IMR-90 (cell line): Measurements from ENCODE around the gene ZNF346. TPM values are rescaled to one million over a fixed set of nuclear protein-coding genes. Genes with fewer than 3 reads are reported as not detected.

ENCODE experiments used
- ATAC-seq: fragments of 200-7000 bp; cut with Tn5 transposase; 2 replicates; pipeline ENCODE4 v1.9.1; 2020; ENCODE audit warnings: low read depth, mild to moderate bottlenecking, moderate library complexity
- BruUV-seq: library from RNA; stranded (reverse); fragments of 400-500 nt; replicated peaks from 2 replicates; lab custom pipeline; 2021; lab: Mats Ljungman, UMichigan
- CTCF ChIA-PET: fragments of 300-600 bp; formaldehyde crosslinking; extraction: SDS; loops from one replicate; lab custom pipeline; 2021; ENCODE audit warnings: antibody characterized with exemption; lab: Yijun Ruan, JAX
- POLR2A ChIA-PET: fragments of 300-600 bp; sonication (Branson Sonifier 250); formaldehyde crosslinking; loops from one replicate; lab custom pipeline; 2022; ENCODE audit warnings: antibody characterized with exemption; ENCODE audit not compliant: unreplicated experiment; lab: Charles Lee
- DNase-seq: peaks from one replicate; pipeline ENCODE4 v3.0.0; 2013
- H2AFZ ChIP-seq: replicated peaks from 2 replicates; pipeline ENCODE3; 2013; ENCODE audit warnings: low read length, mild to moderate bottlenecking; ENCODE audit not compliant: poor library complexity
- H2AK5ac ChIP-seq: 2 replicates; pipeline ENCODE4 v1.6.1; 2013; ENCODE audit warnings: low read depth, low read length, inconsistent platforms
- H2AK9ac ChIP-seq: replicated peaks from 2 replicates; pipeline ENCODE3; 2013; ENCODE audit warnings: mild to moderate bottlenecking, low read depth, low read length, moderate library complexity; ENCODE audit not compliant: poor library complexity
- H2BK120ac ChIP-seq: 2 replicates; pipeline ENCODE4 v1.6.1; 2013; ENCODE audit warnings: low read depth, low read length, inconsistent platforms
- H2BK15ac ChIP-seq: 3 replicates; pipeline ENCODE4 v1.6.1; 2013; ENCODE audit warnings: low read depth, low read length, inconsistent platforms
- H2BK20ac ChIP-seq: 2 replicates; pipeline ENCODE4 v1.6.1; 2013; ENCODE audit warnings: low read depth, mild to moderate bottlenecking, inconsistent platforms, low read length, moderate library complexity
- H2BK5ac ChIP-seq: 2 replicates; pipeline ENCODE4 v1.6.1; 2013; ENCODE audit warnings: mild to moderate bottlenecking, low read depth, low read length, inconsistent platforms; ENCODE audit not compliant: poor library complexity, severe bottlenecking
- H3K14ac ChIP-seq: replicated peaks from 2 replicates; pipeline ENCODE4 v1.6.1; 2013; ENCODE audit warnings: low read depth, low read length, inconsistent platforms
- H3K18ac ChIP-seq: 2 replicates; pipeline ENCODE4 v1.6.1; 2013; ENCODE audit warnings: low read depth, low read length, control low read depth
- H3K23ac ChIP-seq: 2 replicates; pipeline ENCODE4 v1.6.1; 2013; ENCODE audit warnings: low read depth, low read length, inconsistent platforms
- H3K27ac ChIP-seq: 2 replicates; pipeline ENCODE4 v1.5.1; 2013; ENCODE audit warnings: mild to moderate bottlenecking, control low read depth, low read length; ENCODE audit not compliant: insufficient read depth
- H3K27me3 ChIP-seq: 2 replicates; pipeline ENCODE4 v1.6.1; 2013; ENCODE audit warnings: low read length; ENCODE audit not compliant: control insufficient read depth, insufficient read depth
- H3K36me3 ChIP-seq: 2 replicates; pipeline ENCODE4 v1.6.1; 2013; ENCODE audit warnings: low read length, mixed read lengths; ENCODE audit not compliant: control insufficient read depth, insufficient read depth
- H3K4ac ChIP-seq: 2 replicates; pipeline ENCODE4 v1.6.1; 2013; ENCODE audit warnings: low read depth, low read length, inconsistent platforms
- H3K4me1 ChIP-seq: 2 replicates; pipeline ENCODE4 v1.6.1; 2013; ENCODE audit warnings: low read length, mixed read lengths; ENCODE audit not compliant: control insufficient read depth, insufficient read depth
- H3K4me2 ChIP-seq: 2 replicates; pipeline ENCODE4 v1.6.1; 2013; ENCODE audit warnings: low read depth, mild to moderate bottlenecking, control low read depth, low read length, moderate library complexity
- H3K4me3 ChIP-seq: 2 replicates; pipeline ENCODE4 v1.5.1; 2013; ENCODE audit warnings: low read depth, mild to moderate bottlenecking, control low read depth, low read length, moderate library complexity; ENCODE audit not compliant: insufficient read depth
- H3K56ac ChIP-seq: 2 replicates; pipeline ENCODE4 v1.6.1; 2013; ENCODE audit warnings: low read length, inconsistent platforms; ENCODE audit not compliant: insufficient read depth; ENCODE audit errors: extremely low read depth
- H3K79me1 ChIP-seq, 2 experiments: 2 replicates each; pipeline ENCODE4 v1.6.1; 2013; ENCODE audit warnings: low read length in 2 of 2, inconsistent platforms in 1 of 2, low read depth in 1 of 2
- H3K9ac ChIP-seq: 2 replicates; pipeline ENCODE4 v1.6.1; 2013; ENCODE audit warnings: low read depth, low read length, control low read depth
- H3K9me1 ChIP-seq: 2 replicates; pipeline ENCODE4 v1.6.1; 2013; ENCODE audit warnings: low read length, inconsistent platforms; ENCODE audit not compliant: insufficient read depth
- H3K9me3 ChIP-seq: 2 replicates; pipeline ENCODE4 v1.6.1; 2013; ENCODE audit warnings: low read length; ENCODE audit not compliant: control insufficient read depth, insufficient read depth
- H4K20me1 ChIP-seq: 2 replicates; pipeline ENCODE4 v1.6.1; 2013; ENCODE audit warnings: low read length, inconsistent platforms; ENCODE audit not compliant: insufficient read depth
- H4K5ac ChIP-seq: 2 replicates; pipeline ENCODE4 v1.6.1; 2013; ENCODE audit warnings: mild to moderate bottlenecking, low read depth, low read length, control low read depth
- H4K8ac ChIP-seq, 2 experiments: 2 replicates each; pipeline ENCODE4 v1.6.1; 2013; ENCODE audit warnings: low read depth in 2 of 2, low read length in 2 of 2, control low read depth in 1 of 2, inconsistent platforms in 1 of 2
- H4K91ac ChIP-seq: 2 replicates; pipeline ENCODE4 v1.6.1; 2013; ENCODE audit warnings: low read depth, low read length, inconsistent platforms; ENCODE audit not compliant: insufficient read depth
- BHLHE40 ChIP-seq: fragments of 150-350 bp; IDR thresholded peaks from 2 replicates; pipeline ENCODE4 v1.6.1; 2016; ENCODE audit warnings: mild to moderate bottlenecking, low read depth, low read length
- CHD1 ChIP-seq: IDR thresholded peaks from 2 replicates; pipeline ENCODE4 v1.6.1; 2012; ENCODE audit warnings: low read depth, low read length, improper control_type of control experiment
- FOS ChIP-seq: fragments of 150-350 bp; IDR thresholded peaks from 2 replicates; pipeline ENCODE4 v1.6.1; 2016; ENCODE audit warnings: low read depth, low read length
- MAZ ChIP-seq: IDR thresholded peaks from 2 replicates; pipeline ENCODE4 v1.6.1; 2012; ENCODE audit warnings: low read depth, mild to moderate bottlenecking, low read length, improper control_type of control experiment, moderate library complexity, borderline replicate concordance
- MXI1 ChIP-seq: IDR thresholded peaks from 2 replicates; pipeline ENCODE4 v1.6.1; 2012; ENCODE audit warnings: low read depth, mild to moderate bottlenecking, low read length, moderate library complexity, borderline replicate concordance
- NFE2L2 ChIP-seq: fragments of 150-350 bp; IDR thresholded peaks from 2 replicates; pipeline ENCODE4 v1.6.1; 2016; ENCODE audit warnings: low read depth, mild to moderate bottlenecking, low read length
- POLR2A ChIP-seq: IDR thresholded peaks from 2 replicates; pipeline ENCODE4 v1.6.1; 2012; ENCODE audit warnings: mild to moderate bottlenecking, low read depth, low read length
- RAD21 ChIP-seq: IDR thresholded peaks from 2 replicates; pipeline ENCODE4 v1.6.1; 2012; ENCODE audit warnings: low read length, improper control_type of control experiment
- RCOR1 ChIP-seq: IDR thresholded peaks from 2 replicates; pipeline ENCODE4 v1.6.1; 2012; ENCODE audit warnings: mild to moderate bottlenecking, low read length, improper control_type of control experiment; ENCODE audit not compliant: insufficient replicate concordance
- RFX5 ChIP-seq: IDR thresholded peaks from 2 replicates; pipeline ENCODE4 v1.8.0; 2012; ENCODE audit warnings: low read depth, mild to moderate bottlenecking, low read length, moderate library complexity
- SMC3 ChIP-seq: fragments of 150-350 bp; IDR thresholded peaks from 2 replicates; pipeline ENCODE4 v1.6.1; 2016; ENCODE audit warnings: low read depth, mild to moderate bottlenecking, antibody characterized with exemption, low read length, moderate library complexity
- WGBS, 2 experiments: methylation state at CpG; one replicate each; pipeline versions ENCODE4 v1.1.5 to v1.1.7; 2013; ENCODE audit warnings: missing lambda C conversion rate in 2 of 2; ENCODE audit not compliant: insufficient read length in 1 of 2; ENCODE audit errors: extremely low coverage in 2 of 2; 5-methylcytosine and 5-hydroxymethylcytosine counted together
- dilution Hi-C: fragments of 300-500 bp; cut with HindIII; formaldehyde crosslinking; loops from one replicate; pipeline ENCODE4 v1.14.3; 2018; ENCODE audit warnings: low sequenced_read_pairs; ENCODE audit not compliant: unreplicated experiment
- in situ Hi-C: fragments of 300-500 bp; cut with MboI; formaldehyde crosslinking; loops from 3 replicates; pipeline ENCODE4 v1.14.3; 2019; ENCODE audit warnings: low sequenced_read_pairs, inconsistent platforms, mixed read lengths
- intact Hi-C: fragments of 100-400 bp; cut with micrococcal nuclease; formaldehyde crosslinking; loops from 2 replicates; pipeline ENCODE4 v1.10.0; 2022
- polyA plus RNA-seq, 3 experiments: library from polyadenylated mRNA; depleted of rRNA; stranded (reverse); fragments of >200 nt; gene quantifications; 2 replicates each; pipeline ENCODE4 v1.2.3, GENCODE V29; 2012; ENCODE audit warnings: low replicate concordance in 1 of 3
- total RNA-seq: library from RNA; depleted of rRNA; stranded (reverse); fragments of >200 nt; gene quantifications from 2 replicates; pipeline ENCODE4 v1.2.3, GENCODE V29; 2012
- TF ChIP-seq, protein P1 (sequence below): fragments of 150-350 bp; IDR thresholded peaks from 2 replicates; pipeline ENCODE4 v1.6.1; 2016; ENCODE audit warnings: low read depth, mild to moderate bottlenecking, low read length, moderate library complexity, borderline replicate concordance
- TF ChIP-seq, protein P2 (sequence below): conservative IDR thresholded peaks from 2 replicates; pipeline ENCODE4 v1.5.1; 2012; ENCODE audit warnings: mild to moderate bottlenecking, low read depth, low read length, improper control_type of control experiment

The ZNF346 gene
- total and polyA plus RNA-seq, 2 of the 4 experiments (the other 2 are of a cell fraction) = 15.1 to 17.0 TPM

DNA sequence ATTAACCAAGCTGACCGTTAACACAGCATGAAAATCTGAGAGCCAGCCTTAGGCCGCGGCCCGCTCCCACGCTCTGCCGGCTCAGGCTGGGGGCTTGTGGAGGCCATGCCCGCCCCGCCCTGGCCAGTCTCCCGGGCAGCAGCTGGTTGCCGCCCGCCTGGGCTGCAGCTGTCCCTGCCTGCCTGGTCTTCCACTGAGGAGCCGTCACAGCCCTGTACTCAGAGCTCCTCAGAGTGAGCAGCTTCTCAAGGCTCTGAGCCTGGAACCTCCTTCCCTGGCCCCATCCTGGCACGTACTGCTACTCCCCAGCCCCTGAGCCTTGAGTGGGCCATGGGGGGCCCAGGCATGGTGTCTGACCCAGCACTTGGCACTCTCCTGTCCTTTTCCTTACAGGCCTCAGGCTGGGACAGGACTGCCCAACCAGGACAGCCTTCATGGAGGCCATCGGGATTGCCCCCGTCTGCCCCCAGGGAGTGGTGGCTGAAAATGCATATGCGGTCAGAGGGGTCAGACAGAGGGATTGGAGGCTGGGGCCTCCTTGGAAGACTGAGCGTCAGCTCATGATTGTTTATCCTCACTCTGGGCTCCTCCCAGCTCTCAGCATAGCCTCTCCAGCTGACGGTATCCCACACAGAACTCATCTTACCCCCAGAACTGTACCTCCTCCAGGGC, 76.1 kb downstream of the ZNF346 start (continued):
- no peak for TF ChIP-seq SMC3
- no peak for TF ChIP-seq RCOR1

DNA sequence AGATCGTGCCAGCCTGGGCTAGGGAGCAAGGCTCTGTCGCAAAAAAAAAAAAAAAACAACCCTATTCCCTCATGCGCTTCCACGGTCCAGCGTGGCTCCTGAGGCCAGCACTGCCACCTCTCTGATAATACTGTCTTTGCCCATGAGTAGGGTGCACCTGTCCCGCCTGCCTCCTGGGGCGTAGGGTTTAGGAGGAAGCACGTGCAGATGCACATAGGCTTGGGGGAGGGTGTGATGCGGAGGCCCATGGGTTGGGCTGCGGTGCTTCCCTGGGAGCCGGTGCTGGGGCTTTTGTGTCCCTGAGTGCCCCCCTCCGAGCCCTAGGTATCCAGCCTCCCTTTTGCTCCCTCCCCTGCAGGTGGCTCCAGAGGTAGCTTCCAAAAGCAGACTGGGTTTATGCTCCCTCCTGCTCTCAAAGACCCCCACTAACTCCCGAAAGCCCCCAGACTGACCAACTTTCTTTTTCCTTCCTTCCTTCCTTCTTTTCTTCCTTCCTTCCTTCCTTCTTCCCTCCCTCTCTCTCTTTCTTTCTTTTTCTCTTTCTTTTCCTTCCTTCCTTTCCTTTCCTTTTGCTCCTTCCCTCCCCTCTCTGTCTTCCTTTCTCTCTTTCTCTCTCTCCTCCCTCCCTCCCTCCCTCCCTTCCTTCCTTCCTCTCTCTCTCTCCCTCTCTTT, 77.1 kb downstream of the ZNF346 start:
- CTCF ChIA-PET = interaction anchor here (1.1 to 1.3 kb wide), 2 partner anchors 13 to 14 kb away, joined by 3 read pairs; partner anchors contain the start of gene FGFR4
- Histone ChIP-seq H3K18ac (peak overlapping the region; percentile 20; the same call in 1 of the 2 replicates), H3K9me1 (0 out of 2 replicates have a peak, but pooled peaks cover 6% of the 10 kb centered on the region), H3K56ac (no peak overlapping the region), H4K20me1 (no peaks in the 10 kb centered on the region), H3K23ac (no peak overlapping the region), H3K27me3 (no peaks in the 10 kb centered on the region), H3K4me2 (no peak overlapping the region), H2AK5ac (0 out of 2 replicates have a peak overlapping the region, but pooled peaks have one; percentile 33), H3K4me1 (peaks cover 33% of the 10 kb centered on the region), H3K4ac (no peak overlapping the region), H3K14ac (no peak overlapping the region), H4K8ac (no peak overlapping the region), H4K5ac (no peak overlapping the region), H2AK9ac (peak overlapping the region; percentile 23), H3K36me3 (peaks cover 4% of the 10 kb centered on the region; the same call in 1 of the 2 replicates), H4K91ac (no peak overlapping the region), H2AFZ (no peak overlapping the region), H3K9me3 (no peaks in the 10 kb centered on the region), H3K9ac (no peak overlapping the region), H3K27ac (no peak overlapping the region), H3K79me1 (no peaks in the 10 kb centered on the region), H2BK5ac (peak overlapping the region; percentile 12), H3K4me3 (no peak overlapping the region), H2BK20ac (no peak overlapping the region), H2BK15ac (no peak overlapping the region), H2BK120ac (no peak overlapping the region)
- TF ChIP-seq RAD21 (no peak), MXI1 (no peak), BHLHE40 (no peak), SMC3 (no peak), NFE2L2 (no peak), POLR2A (no peak), RCOR1 (no peak), MAZ (no peak), FOS (no peak), RFX5 (no peak), CHD1 (no peak)
- TF ChIP-seq, protein P1, sequence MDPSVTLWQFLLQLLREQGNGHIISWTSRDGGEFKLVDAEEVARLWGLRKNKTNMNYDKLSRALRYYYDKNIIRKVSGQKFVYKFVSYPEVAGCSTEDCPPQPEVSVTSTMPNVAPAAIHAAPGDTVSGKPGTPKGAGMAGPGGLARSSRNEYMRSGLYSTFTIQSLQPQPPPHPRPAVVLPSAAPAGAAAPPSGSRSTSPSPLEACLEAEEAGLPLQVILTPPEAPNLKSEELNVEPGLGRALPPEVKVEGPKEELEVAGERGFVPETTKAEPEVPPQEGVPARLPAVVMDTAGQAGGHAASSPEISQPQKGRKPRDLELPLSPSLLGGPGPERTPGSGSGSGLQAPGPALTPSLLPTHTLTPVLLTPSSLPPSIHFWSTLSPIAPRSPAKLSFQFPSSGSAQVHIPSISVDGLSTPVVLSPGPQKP = no peak
- TF ChIP-seq, protein P2, sequence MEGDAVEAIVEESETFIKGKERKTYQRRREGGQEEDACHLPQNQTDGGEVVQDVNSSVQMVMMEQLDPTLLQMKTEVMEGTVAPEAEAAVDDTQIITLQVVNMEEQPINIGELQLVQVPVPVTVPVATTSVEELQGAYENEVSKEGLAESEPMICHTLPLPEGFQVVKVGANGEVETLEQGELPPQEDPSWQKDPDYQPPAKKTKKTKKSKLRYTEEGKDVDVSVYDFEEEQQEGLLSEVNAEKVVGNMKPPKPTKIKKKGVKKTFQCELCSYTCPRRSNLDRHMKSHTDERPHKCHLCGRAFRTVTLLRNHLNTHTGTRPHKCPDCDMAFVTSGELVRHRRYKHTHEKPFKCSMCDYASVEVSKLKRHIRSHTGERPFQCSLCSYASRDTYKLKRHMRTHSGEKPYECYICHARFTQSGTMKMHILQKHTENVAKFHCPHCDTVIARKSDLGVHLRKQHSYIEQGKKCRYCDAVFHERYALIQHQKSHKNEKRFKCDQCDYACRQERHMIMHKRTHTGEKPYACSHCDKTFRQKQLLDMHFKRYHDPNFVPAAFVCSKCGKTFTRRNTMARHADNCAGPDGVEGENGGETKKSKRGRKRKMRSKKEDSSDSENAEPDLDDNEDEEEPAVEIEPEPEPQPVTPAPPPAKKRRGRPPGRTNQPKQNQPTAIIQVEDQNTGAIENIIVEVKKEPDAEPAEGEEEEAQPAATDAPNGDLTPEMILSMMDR = no peak
- ATAC-seq (no peak), DNase-seq (no peak)
- BruUV-seq = no TSS peak
- dilution Hi-C loops (no loop called here), in situ Hi-C loops (no loop called here), intact Hi-C loops (no loop called here)
- POLR2A ChIA-PET = no interaction called here
- WGBS, 2 experiments = 84% methylated on average over 2 of the region's 13 CpGs; no CpG with 5 or more reads in 1 of the 2 experiments
